Caco-2 (cell line): ENCODE data around the gene FHIT. TPM values are rescaled to one million over a fixed set of nuclear protein-coding genes. Genes with fewer than 3 reads are reported as not detected.

ENCODE experiments used
- BruUV-seq: library from RNA; stranded (reverse); fragments of 400-500 nt; replicated peaks from 2 replicates; lab custom pipeline; 2021; lab: Mats Ljungman, UMichigan
- CTCF ChIA-PET: fragments of 300-600 bp; sonication (Branson Sonifier 250); formaldehyde crosslinking; loops from one replicate; lab custom pipeline; 2022; ENCODE audit warnings: antibody characterized with exemption; lab: Charles Lee
- POLR2A ChIA-PET: fragments of 300-600 bp; sonication (Branson Sonifier 250); formaldehyde crosslinking; loops from one replicate; lab custom pipeline; 2022; ENCODE audit warnings: antibody characterized with exemption; lab: Charles Lee
- DNase-seq, 2 experiments: peaks; one replicate each; pipeline versions ENCODE4 v3.0.0 to v3.0.0-alpha.2; 2020 to 2022
- H3K27me3 ChIP-seq: replicated peaks from 2 replicates; pipeline ENCODE4 v1.6.0; 2011; ENCODE audit warnings: low read length; ENCODE audit not compliant: control insufficient read depth, insufficient read depth
- H3K36me3 ChIP-seq: 2 replicates; pipeline ENCODE4 v1.5.1; 2011; ENCODE audit warnings: low read length; ENCODE audit not compliant: control insufficient read depth, insufficient read depth
- H3K4me1 ChIP-seq: fragments of 250-450 bp; sonication (Bioruptor Pico); 2 replicates; pipeline ENCODE4 v1.5.1; 2020; ENCODE audit warnings: mild to moderate bottlenecking
- H3K4me3 ChIP-seq: 2 replicates; pipeline ENCODE4 v1.5.1; 2011; ENCODE audit warnings: low read depth, mild to moderate bottlenecking, control low read depth, low read length
- H3K9me3 ChIP-seq: fragments of 250-450 bp; sonication (Bioruptor Pico); 2 replicates; pipeline ENCODE4 v1.5.1; 2020; ENCODE audit warnings: mild to moderate bottlenecking, moderate library complexity
- H3K27ac Mint-ChIP-seq: one replicate; pipeline ENCODE4 v1.8.0; 2022; ENCODE audit warnings: mixed read lengths; ENCODE audit not compliant: unreplicated experiment
- H3K27me3 Mint-ChIP-seq: one replicate; pipeline ENCODE4 v1.8.0; 2022; ENCODE audit warnings: mixed read lengths; ENCODE audit not compliant: insufficient read depth, unreplicated experiment
- H3K36me3 Mint-ChIP-seq: one replicate; pipeline ENCODE4 v1.8.0; 2022; ENCODE audit warnings: mild to moderate bottlenecking, mixed read lengths; ENCODE audit not compliant: insufficient read depth, unreplicated experiment
- H3K4me1 Mint-ChIP-seq: one replicate; pipeline ENCODE4 v1.8.0; 2022; ENCODE audit warnings: low read depth, mixed read lengths; ENCODE audit not compliant: unreplicated experiment
- H3K4me3 Mint-ChIP-seq: one replicate; pipeline ENCODE4 v1.8.0; 2022; ENCODE audit warnings: mild to moderate bottlenecking, moderate library complexity, mixed read lengths; ENCODE audit not compliant: unreplicated experiment
- H3K9me3 Mint-ChIP-seq: one replicate; pipeline ENCODE4 v1.8.0; 2022; ENCODE audit warnings: mixed read lengths; ENCODE audit not compliant: unreplicated experiment
- CTCF ChIP-seq, 2 experiments: fragments of 200-600 bp in 1 of 2; IDR thresholded peaks; 1 replicate in 1 of 2; 2 replicates in 1 of 2; pipeline versions ENCODE4 v1.5.1 to v1.8.0; 2011 to 2022; ENCODE audit warnings: antibody characterized with exemption in 1 of 2, control low read depth in 1 of 2, inconsistent platforms in 1 of 2, low read depth in 1 of 2, low read length in 1 of 2, mild to moderate bottlenecking in 1 of 2, moderate library complexity in 1 of 2; ENCODE audit not compliant: insufficient read depth in 1 of 2, severe bottlenecking in 1 of 2, unreplicated experiment in 1 of 2
- intact Hi-C: fragments of 100-400 bp; cut with micrococcal nuclease; formaldehyde crosslinking; loops from one replicate; pipeline ENCODE4 v1.10.0; 2022; ENCODE audit not compliant: unreplicated experiment
- total RNA-seq: library from RNA; stranded (reverse); gene quantifications from 2 replicates; pipeline ENCODE4 v1.2.3, GENCODE V29; 2022

Gene FHIT
- total RNA-seq, 1 experiment from 2014 or later, result 8.3 TPM

DNA sequence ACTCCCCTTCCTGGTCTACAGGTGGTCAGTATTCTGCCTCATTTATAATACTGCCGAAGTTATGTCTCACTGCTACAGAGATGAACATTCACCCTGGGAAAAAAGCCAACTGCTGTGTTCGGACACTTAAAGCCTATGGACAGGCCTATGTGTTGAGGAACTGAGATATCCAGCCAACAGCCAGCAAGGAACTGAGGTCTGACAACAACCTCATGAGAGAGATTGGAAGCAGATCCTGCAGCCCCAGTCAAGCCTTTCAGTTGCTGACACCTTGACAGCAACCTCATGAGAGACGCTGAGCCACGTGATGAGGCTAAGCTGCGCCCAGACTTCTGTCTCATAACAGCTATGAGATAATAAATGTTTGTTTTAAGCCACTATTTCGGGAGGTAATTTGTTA, 18.2 kb upstream of the FHIT start:
- Histone ChIP-seq H3K4me3 (no peak overlapping the region), H3K36me3 (no peaks in the 10 kb centered on the region), H3K9me3 (no peaks in the 10 kb centered on the region), H3K4me1 (no peaks in the 10 kb centered on the region), H3K27me3 (no peaks in the 10 kb centered on the region)
- no TSS peak for BruUV-seq
- Mint-ChIP-seq H3K9me3 (no peaks in the 10 kb centered on the region), H3K4me3 (no peak overlapping the region), H3K27me3 (peaks cover 3% of the 10 kb centered on the region), H3K4me1 (no peaks in the 10 kb centered on the region), H3K36me3 (no peaks in the 10 kb centered on the region), H3K27ac (no peak overlapping the region)
- CTCF ChIA-PET, result no interaction called here
- no peak for TF ChIP-seq CTCF (IDR thresholded peaks at IDR 0.05; ENCODE audit: insufficient read depth in 1 of 2, low read depth in 1 of 2, low read length in 1 of 2, severe bottlenecking in 1 of 2, unreplicated experiment in 1 of 2)
- POLR2A ChIA-PET, result no interaction called here
- intact Hi-C loops, result no loop called here
- DNase-seq, result no peak

- no peak overlapping the region for H3K4me3 Mint-ChIP-seq
- Histone ChIP-seq H3K4me1 (no peaks in the 10 kb centered on the region), H3K9me3 (no peaks in the 10 kb centered on the region), H3K4me3 (no peak overlapping the region), H3K27me3 (no peaks in the 10 kb centered on the region), H3K36me3 (no peaks in the 10 kb centered on the region)
- no peaks in the 10 kb centered on the region for H3K9me3 Mint-ChIP-seq
- no peak overlapping the region for H3K27ac Mint-ChIP-seq
- no peaks in the 10 kb centered on the region for H3K4me1 Mint-ChIP-seq
- ChIA-PET POLR2A (no interaction called here), CTCF (interaction anchor here (0.5 kb wide), 1 partner anchor 26 kb away, joined by 5 read pairs; no protein-coding TSS in a partner anchor)
- H3K27me3 Mint-ChIP-seq, result peaks cover 3% of the 10 kb centered on the region
- intact Hi-C loops, result no loop called here
- no peak for DNase-seq
- H3K36me3 Mint-ChIP-seq, result no peaks in the 10 kb centered on the region
- BruUV-seq, result no TSS peak
- TF ChIP-seq CTCF (IDR thresholded peaks at IDR 0.05; ENCODE audit: insufficient read depth in 1 of 2, low read depth in 1 of 2, low read length in 1 of 2, severe bottlenecking in 1 of 2, unreplicated experiment in 1 of 2), result no peak
Measured at GRCh38 chr3:61268644-61269043, 17.4 kb upstream of the FHIT start.

DNA sequence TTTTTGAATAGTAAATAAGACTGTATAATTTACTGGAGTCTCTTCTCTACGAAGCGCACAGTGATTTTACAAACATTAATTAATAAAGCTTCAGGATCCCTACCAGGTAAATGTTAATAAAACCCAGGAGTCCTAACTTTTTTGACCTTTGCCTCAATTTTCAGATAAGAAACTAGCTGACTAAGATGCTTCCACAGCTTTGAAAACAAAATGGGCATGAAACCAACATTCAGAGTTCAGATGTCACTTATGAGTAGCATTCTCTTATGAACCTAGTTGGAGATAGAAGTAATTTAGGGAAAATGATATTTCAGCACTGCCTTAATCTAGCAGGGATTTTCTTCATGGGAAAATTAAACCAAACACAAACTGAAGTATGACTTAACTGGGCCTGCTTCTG, 13.0 kb upstream of the FHIT start:
- ChIA-PET CTCF (no interaction called here), POLR2A (no interaction called here)
- Histone ChIP-seq H3K4me3 (no peak overlapping the region), H3K36me3 (no peaks in the 10 kb centered on the region), H3K27me3 (no peaks in the 10 kb centered on the region), H3K9me3 (no peaks in the 10 kb centered on the region), H3K4me1 (no peaks in the 10 kb centered on the region)
- intact Hi-C loops, result no loop called here
- BruUV-seq, result no TSS peak
- Mint-ChIP-seq H3K9me3 (no peaks in the 10 kb centered on the region), H3K27me3 (peaks cover 6% of the 10 kb centered on the region), H3K27ac (no peak overlapping the region), H3K4me1 (no peaks in the 10 kb centered on the region), H3K36me3 (no peaks in the 10 kb centered on the region), H3K4me3 (no peak overlapping the region)
- DNase-seq, result no peak
- no peak for TF ChIP-seq CTCF (IDR thresholded peaks at IDR 0.05; ENCODE audit: insufficient read depth in 1 of 2, low read depth in 1 of 2, low read length in 1 of 2, severe bottlenecking in 1 of 2, unreplicated experiment in 1 of 2)
